ENCODE measurements around the gene ATR. TPM values are rescaled to one million over a fixed set of nuclear protein-coding genes. Genes with fewer than 3 reads are reported as not detected.
"Not testable (repeated sequence)": the region's sequence is repeated elsewhere in the genome, so short reads cannot be mapped to it uniquely, and the experiment has no call there.

ATR gene
- total RNA-seq, 1 experiment from 2014 or later, result 24.7 TPM

DNA sequence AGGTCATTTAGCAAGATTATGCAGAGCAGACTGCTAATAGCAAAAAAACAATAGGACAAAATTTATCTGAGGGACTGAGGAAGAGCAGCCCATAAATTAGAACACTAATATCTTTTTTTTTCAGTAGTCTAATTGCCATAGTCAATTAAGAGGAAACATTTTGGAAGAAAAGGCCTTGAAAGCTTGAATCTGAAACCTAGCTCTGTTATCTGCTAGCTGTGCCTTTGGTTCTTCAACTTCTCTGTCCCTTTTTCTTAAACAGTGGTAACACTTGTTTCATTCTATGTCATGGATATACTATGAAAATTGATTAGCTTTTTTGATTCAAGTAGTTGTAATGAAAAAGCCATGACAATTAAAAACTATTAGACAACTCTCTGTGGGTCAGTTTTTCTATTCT lies 1.7 kb downstream of the ATR start:
- POLR2A ChIA-PET, result no interaction called here
- Histone ChIP-seq H3K9me3 (ENCODE audit: control insufficient read depth in 1 of 2, insufficient read depth in 1 of 2, low read depth in 1 of 2, low read length in 2 of 2) (no peaks in the 10 kb centered on the region), H3K27ac (ENCODE audit: low read depth, low read length) (no peak overlapping the region), H3K4me3 (replicated peaks in 1 of 2; ENCODE audit: low read depth in 1 of 2, low read length in 2 of 2) (peak overlapping the region in 1 of 2 experiments; percentile 82; a peak in 1 of 4 replicates), H2AFZ (ENCODE audit: low read depth, low read length, poor library complexity, severe bottlenecking) (no peak overlapping the region), H3K4me1 (ENCODE audit: control insufficient read depth in 1 of 2, insufficient read depth in 2 of 2, low read length in 2 of 2) (peaks cover 5 to 18% of the 10 kb centered on the region in 2 experiments; a peak in 3 of 4 replicates), H3K4me2 (ENCODE audit: low read length) (peak overlapping the region; percentile 78), H4K20me1 (ENCODE audit: insufficient read depth) (no peaks in the 10 kb centered on the region), H3K9ac (ENCODE audit: low read length) (peak overlapping the region; percentile 90; the same call in 1 of the 2 replicates), H3K9me2 (ENCODE audit: insufficient read depth) (no peaks in the 10 kb centered on the region), H3K27me3 (ENCODE audit: insufficient read depth, low read length) (no peaks in the 10 kb centered on the region), H3K36me3 (ENCODE audit: control insufficient read depth in 1 of 2, insufficient read depth in 2 of 2, low read length in 2 of 2) (peaks cover 0 to 6% of the 10 kb centered on the region in 2 experiments; a peak in 1 of 4 replicates), H3K79me2 (ENCODE audit: insufficient read depth, low read length) (peaks cover 65% of the 10 kb centered on the region)
- BruUV-seq (replicated peaks), result no TSS peak
- no peak for DNase-seq (ENCODE audit: low read depth, low spot score)
- RAD21 ChIA-PET (ENCODE audit: low non-redundant PET in 1 of 2, low total read pairs in 2 of 2, uncharacterized antibody in 2 of 2, unreplicated experiment in 2 of 2), result no interaction called here
- CTCF ChIA-PET, result interaction anchor here (0.7 kb wide), 1 partner anchor 252 kb away, joined by 3 read pairs; no protein-coding TSS in a partner anchor
- no peak for ATAC-seq
- no peak for TF ChIP-seq ZBTB33 (IDR thresholded peaks at IDR 0.05; ENCODE audit: extremely low read depth, insufficient replicate concordance, low read length)
- no peak for TF ChIP-seq TCF7L2 (IDR thresholded peaks at IDR 0.05; ENCODE audit: borderline replicate concordance, extremely low read depth, insufficient read depth, insufficient read length)
- no peak for TF ChIP-seq FOSL1 (IDR thresholded peaks at IDR 0.05; ENCODE audit: low read depth)
- TF ChIP-seq CBX3 (IDR thresholded peaks at IDR 0.05; ENCODE audit: low read depth), result no peak
- no peak for TF ChIP-seq JUND (IDR thresholded peaks at IDR 0.05)
- intact Hi-C loops (cut with micrococcal nuclease), result no loop called here

DNA sequence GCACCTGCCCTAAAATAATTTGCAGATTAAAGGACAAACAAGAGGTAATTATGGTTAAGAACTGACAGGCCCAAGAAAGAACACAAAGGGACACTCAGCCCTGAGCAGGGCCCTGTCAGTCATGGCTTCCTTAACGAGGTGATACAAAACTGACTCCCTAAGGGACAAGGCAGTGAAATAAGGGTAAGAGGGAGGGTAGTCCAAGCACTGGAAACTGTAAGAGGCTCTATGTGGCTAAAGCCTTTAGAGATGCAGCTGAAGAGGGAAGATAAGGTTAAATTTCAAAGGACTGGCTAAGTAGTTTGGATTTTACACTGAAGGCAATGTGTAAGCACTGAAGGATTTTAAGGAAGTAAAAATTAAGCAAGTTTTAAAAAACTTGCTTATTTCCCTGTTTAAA lies 3.9 kb downstream of the ATR start:
- Histone ChIP-seq H4K20me1 (ENCODE audit: insufficient read depth) (no peaks in the 10 kb centered on the region), H3K36me3 (ENCODE audit: control insufficient read depth in 1 of 2, insufficient read depth in 2 of 2, low read length in 2 of 2) (peaks cover 0 to 6% of the 10 kb centered on the region in 2 experiments; a peak in 1 of 4 replicates), H3K4me1 (ENCODE audit: control insufficient read depth in 1 of 2, insufficient read depth in 2 of 2, low read length in 2 of 2) (peaks cover 5 to 17% of the 10 kb centered on the region in 2 experiments; a peak in 3 of 4 replicates), H3K9me2 (ENCODE audit: insufficient read depth) (no peaks in the 10 kb centered on the region), H3K27ac (ENCODE audit: low read depth, low read length) (no peak overlapping the region), H3K4me2 (ENCODE audit: low read length) (no peak overlapping the region), H3K79me2 (ENCODE audit: insufficient read depth, low read length) (peaks cover 72% of the 10 kb centered on the region), H3K9ac (ENCODE audit: low read length) (no peak overlapping the region), H2AFZ (ENCODE audit: low read depth, low read length, poor library complexity, severe bottlenecking) (no peak overlapping the region), H3K9me3 (ENCODE audit: control insufficient read depth in 1 of 2, insufficient read depth in 1 of 2, low read depth in 1 of 2, low read length in 2 of 2) (no peaks in the 10 kb centered on the region), H3K4me3 (replicated peaks in 1 of 2; ENCODE audit: low read depth in 1 of 2, low read length in 2 of 2) (no peak overlapping the region), H3K27me3 (ENCODE audit: insufficient read depth, low read length) (no peaks in the 10 kb centered on the region)
- POLR2A ChIA-PET, result no interaction called here
- CTCF ChIA-PET, result no interaction called here
- BruUV-seq (replicated peaks), result no TSS peak
- RAD21 ChIA-PET (ENCODE audit: low non-redundant PET in 1 of 2, low total read pairs in 2 of 2, uncharacterized antibody in 2 of 2, unreplicated experiment in 2 of 2), result no interaction called here
- DNase-seq (ENCODE audit: low read depth, low spot score) (no peak), ATAC-seq (no peak)
- intact Hi-C loops (cut with micrococcal nuclease), result no loop called here
- no peak for TF ChIP-seq ZFX (IDR thresholded peaks at IDR 0.05)
- no peak for TF ChIP-seq SP1 (IDR thresholded peaks at IDR 0.05; ENCODE audit: low read depth)
- no peak for TF ChIP-seq CBX3 (IDR thresholded peaks at IDR 0.05; ENCODE audit: low read depth)
- no peak for TF ChIP-seq SRF (IDR thresholded peaks at IDR 0.05; ENCODE audit: low read depth)
- no peak for TF ChIP-seq CTCF (IDR thresholded peaks at IDR 0.05 in 2 of 3, conservative IDR thresholded peaks at IDR 0.05 in 1 of 3; ENCODE audit: borderline replicate concordance in 1 of 3, insufficient read depth in 1 of 3, low read depth in 2 of 3, low read length in 2 of 3)
- TF ChIP-seq MAX (IDR thresholded peaks at IDR 0.05), result no peak

DNA sequence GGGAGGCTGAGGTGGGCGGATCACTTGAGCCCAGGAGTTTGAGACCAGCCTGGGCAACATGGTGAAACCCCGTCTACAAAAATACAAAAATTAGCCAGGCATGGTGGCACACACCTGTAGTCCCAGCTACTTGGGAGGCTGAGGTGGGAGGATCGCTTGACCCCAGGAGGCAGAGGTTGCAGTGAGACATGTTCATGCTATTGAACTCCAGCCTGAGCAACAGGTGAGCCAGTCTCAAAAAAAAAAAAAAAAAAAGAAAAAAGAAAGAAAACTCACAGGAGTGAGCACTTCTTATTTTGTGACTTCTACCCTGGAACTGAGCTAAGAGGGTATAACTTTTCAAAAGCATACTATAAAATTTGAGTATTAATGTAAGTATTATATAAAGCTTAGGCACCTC lies 4.3 kb downstream of the ATR start:
- H3K36me3 ChIP-seq (ENCODE audit: control insufficient read depth in 1 of 2, insufficient read depth in 2 of 2, low read length in 2 of 2); H3K4me3 ChIP-seq (replicated peaks in 1 of 2; ENCODE audit: low read depth in 1 of 2, low read length in 2 of 2); CTCF ChIA-PET; H3K9ac ChIP-seq (ENCODE audit: low read length); H3K27ac ChIP-seq (ENCODE audit: low read depth, low read length); H3K9me2 ChIP-seq (ENCODE audit: insufficient read depth); H2AFZ ChIP-seq (ENCODE audit: low read depth, low read length, poor library complexity, severe bottlenecking); BruUV-seq (replicated peaks); H3K9me3 ChIP-seq (ENCODE audit: control insufficient read depth in 1 of 2, insufficient read depth in 1 of 2, low read depth in 1 of 2, low read length in 2 of 2); H3K4me2 ChIP-seq (ENCODE audit: low read length); intact Hi-C loops (cut with micrococcal nuclease); H3K27me3 ChIP-seq (ENCODE audit: insufficient read depth, low read length); POLR2A ChIA-PET; H4K20me1 ChIP-seq (ENCODE audit: insufficient read depth); ATAC-seq; RAD21 ChIA-PET (ENCODE audit: low non-redundant PET in 1 of 2, low total read pairs in 2 of 2, uncharacterized antibody in 2 of 2, unreplicated experiment in 2 of 2); DNase-seq (ENCODE audit: low read depth, low spot score): not testable (repeated sequence)
- peaks cover 5 to 13% of the 10 kb centered on the region in 2 experiments; a peak in 3 of 4 replicates for H3K4me1 ChIP-seq (ENCODE audit: control insufficient read depth in 1 of 2, insufficient read depth in 2 of 2, low read length in 2 of 2)
- peaks cover 74% of the 10 kb centered on the region for H3K79me2 ChIP-seq (ENCODE audit: insufficient read depth, low read length)

All from HCT116 (cell line).